NCI-H82 treated with DMSO at 0.1 percent for 48 hours (cell line): ENCODE data around the gene ZBTB5.
"Not testable (repeated sequence)": the region's sequence is repeated elsewhere in the genome, so short reads cannot be mapped to it uniquely, and the experiment has no call there.

Source experiments
- DNase-seq: peaks from one replicate; lab custom pipeline; 2025; ENCODE audit not compliant: unreplicated experiment; lab: John Stamatoyannopoulos, UW

ZBTB5 gene

GRCh38 chr9:37486616-37487548 is 21.6 kb upstream of the ZBTB5 start:
- no peak for DNase-seq

- no peak for DNase-seq
Observed at GRCh38 chr9:37486256-37486615, 21.0 kb upstream of the ZBTB5 start.

DNA sequence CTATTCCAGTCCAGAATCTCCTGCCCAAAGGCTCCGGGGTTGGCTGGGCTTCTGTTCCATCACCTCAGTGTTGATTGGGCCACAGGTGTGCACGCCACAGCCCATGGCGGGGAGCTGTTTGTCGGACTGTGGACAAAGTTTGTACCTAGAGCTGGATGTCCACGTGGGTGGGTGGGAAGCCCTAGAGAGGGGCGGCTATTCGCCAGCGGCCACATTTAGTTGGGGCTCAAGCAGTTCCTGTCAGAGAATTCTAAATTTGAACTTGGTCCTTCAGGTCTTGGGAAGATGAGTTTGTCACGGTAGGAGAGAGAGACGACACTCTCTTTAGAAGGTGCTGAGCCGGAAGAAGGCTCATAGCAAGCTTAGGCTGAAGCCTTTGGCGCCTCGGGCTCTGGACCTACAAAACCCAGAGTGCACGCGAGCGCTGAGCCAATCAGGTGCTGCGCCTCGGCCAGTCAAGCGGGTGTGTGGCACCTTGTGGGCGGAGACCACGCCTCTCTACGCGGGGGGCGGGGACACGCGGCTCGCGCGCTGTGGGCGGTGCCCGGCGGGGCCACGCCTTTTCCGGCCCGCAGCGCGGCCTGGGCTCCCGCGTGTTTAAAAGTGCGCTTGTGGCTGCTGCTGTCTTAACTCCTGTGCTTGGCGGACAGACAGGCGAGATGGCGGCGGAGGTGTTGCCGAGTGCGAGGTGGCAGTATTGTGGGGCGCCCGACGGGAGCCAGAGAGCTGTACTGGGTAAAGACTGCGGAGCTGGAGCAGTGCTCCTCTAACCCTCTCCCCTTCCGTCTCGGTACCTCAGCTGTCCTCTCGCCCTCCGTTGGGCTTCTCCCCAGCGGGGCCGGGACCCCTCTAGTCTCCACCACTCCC is 20.4 kb upstream of the ZBTB5 start, which contains the start of gene POLR1E:
TSS of gene POLR1E (plus strand) at position 560 of the 867 bp plus-strand sequence. CDS start at position 660, 100 bp downstream.
- peak; percentile 80 for DNase-seq

DNA sequence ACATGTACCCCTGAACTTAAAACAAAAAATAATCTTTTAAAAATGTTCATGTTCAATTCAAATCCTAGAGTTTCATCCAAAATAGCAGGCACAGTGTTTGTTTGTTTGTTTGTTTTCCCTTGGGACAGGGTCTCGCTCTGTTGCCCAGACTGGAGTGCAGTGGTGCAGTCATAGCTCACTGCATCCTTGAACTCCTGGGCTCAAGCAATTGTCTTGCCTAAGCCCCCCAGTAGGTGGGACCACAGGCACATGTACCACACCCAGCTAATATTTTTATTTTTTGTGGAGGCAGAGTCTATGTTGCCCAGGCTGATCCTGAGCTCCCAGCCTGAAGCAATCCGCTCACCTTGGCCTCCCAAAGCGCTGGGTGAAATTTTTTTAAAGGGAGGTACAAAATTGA is 15.5 kb upstream of the ZBTB5 start:
- no peak for DNase-seq

DNA sequence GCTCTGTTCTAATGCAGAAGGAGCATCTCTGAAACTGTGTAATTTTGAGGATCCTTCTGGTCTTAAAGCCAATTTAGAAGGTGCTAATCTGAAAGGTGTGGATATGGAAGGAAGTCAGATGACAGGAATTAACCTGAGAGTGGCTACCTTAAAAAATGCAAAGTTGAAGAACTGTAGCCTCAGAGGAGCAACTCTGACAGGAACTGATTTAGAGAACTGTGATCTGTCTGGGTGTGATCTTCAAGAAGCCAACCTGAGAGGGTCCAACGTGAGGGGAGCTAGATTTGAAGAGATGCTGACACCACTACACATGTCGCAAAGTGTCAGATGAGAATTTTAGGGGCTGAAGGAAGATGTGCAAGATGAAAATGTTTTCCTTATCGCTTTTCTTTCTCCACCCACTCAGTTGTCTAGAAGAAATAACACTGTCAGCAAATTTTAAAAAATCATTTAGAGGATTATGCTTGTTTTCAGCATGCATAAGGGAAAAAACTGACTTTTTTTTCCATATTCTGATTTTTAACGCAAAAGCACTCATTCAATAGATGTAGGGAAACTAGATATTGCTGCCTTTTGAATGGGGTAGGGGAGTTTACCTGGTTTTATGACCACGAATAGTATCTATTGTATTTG is 12.9 kb upstream of the ZBTB5 start:
- DNase-seq, result not testable (repeated sequence)

- not testable (repeated sequence) for DNase-seq
Observed at GRCh38 chr9:37477443-37477842, 12.2 kb upstream of the ZBTB5 start.

DNA sequence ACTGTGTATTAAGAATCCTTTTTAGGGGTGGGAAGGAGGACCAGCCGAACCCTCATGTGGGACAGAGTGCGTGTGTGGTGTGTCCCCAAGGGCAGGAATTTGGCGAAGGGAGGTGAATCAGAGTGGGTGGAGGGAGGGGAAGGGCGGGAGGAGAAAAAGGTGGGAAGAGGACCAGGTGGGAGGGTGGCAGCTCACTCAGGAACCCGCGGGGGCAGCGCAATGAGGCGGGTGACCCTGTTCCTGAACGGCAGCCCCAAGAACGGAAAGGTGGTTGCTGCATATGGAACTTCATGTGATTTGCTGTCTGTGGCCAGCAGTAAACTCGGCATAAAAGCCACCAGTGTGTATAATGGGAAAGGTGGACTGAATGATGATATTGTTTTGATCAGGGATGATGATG is 11.7 kb upstream of the ZBTB5 start:
- DNase-seq, result no peak

DNA sequence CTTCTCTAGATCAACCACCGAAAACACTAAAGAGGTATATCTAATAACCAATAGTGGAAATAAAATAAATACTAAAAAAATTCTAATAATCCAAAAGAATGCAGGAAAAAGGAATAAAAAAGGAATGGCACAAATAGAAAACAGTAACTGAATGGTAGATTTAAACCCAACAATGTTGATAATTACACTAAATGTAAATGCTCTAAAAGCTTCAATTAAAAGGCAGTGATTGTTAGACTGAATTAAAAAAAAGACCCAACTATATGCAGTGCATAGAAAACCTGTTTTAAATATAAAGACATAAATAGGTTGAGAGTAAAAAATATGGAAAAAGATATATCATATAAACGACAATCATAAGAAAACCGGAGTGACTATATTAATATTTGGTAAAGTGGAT is 9.2 kb upstream of the ZBTB5 start:
- DNase-seq, result no peak

GRCh38 chr9:37473982-37474381 is 8.7 kb upstream of the ZBTB5 start:
- DNase-seq, result not testable (repeated sequence)

DNA sequence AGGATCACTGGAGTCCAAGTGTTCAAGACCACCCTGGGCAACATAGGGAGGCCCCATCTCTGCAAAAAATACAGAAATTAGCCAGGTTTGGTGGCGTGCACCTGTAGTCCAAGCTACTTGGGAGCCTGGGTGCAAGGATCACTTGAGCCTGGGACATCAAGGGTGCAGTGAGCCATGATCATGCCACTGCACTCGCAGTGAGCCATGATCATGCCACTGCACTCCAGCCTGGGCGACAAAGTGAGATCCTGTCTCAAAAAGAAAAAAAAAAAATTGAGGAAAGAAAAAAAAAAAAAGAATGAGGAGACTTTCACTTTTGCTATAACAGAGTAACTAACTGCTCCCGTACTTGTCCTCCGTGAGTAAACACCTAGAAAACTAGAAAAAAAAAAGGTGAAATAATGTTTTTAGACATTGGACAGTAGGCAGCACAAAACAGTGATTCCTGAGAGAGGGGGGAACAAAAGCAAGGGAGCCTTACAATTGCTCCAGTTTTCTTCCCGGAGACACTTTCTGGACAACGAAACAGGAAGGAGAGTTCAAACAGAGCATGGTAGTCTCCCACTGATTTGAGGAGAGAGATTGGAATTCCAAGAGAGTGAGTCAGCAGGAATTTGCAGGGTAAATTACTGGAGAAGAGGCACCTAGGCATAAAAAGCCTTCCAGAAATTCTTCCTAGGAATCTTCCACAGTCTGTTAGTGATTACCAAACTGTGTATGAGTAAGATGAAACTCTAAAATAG is 6.9 kb upstream of the ZBTB5 start:
- no peak for DNase-seq

DNA sequence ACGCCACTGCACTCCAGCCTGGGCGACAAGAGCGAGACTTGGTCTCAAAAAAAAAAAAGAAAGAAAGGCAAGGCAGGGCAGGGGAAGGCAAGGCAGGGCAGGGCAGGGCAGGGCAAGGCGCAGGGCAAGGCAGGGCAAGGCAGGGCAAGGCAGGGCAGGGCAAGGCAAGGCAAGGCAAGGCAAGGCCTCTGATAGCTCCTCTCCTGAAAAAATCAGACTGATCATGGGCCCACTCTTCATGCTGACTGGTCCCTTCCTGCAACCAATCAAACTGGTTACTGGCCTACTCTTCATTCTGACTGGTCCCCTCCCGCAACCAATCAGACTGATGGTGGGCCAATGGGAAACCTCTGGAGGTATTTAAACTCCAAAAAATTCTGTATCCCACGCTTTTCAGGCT is 3.4 kb upstream of the ZBTB5 start:
- DNase-seq, result no peak

DNA sequence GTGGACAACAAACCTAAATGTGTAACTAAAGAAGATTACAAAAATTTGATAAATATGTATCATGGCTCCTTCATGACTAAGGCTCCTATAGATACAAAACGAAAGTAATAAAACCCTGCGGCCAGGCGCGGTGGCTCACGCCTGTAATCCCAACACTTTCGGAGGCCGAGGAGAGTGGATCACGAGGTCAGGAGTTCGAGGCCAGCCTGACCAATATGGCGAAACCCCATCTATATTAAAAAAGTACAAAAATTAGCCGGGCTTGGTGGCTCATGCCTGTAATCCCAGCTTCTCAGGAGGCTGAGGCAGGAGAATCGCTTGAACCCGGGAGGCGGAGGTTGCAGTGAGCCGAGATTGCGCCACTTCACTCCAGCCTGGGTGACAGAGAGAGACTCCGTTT is 2.3 kb upstream of the ZBTB5 start:
- DNase-seq, result not testable (repeated sequence)

DNA sequence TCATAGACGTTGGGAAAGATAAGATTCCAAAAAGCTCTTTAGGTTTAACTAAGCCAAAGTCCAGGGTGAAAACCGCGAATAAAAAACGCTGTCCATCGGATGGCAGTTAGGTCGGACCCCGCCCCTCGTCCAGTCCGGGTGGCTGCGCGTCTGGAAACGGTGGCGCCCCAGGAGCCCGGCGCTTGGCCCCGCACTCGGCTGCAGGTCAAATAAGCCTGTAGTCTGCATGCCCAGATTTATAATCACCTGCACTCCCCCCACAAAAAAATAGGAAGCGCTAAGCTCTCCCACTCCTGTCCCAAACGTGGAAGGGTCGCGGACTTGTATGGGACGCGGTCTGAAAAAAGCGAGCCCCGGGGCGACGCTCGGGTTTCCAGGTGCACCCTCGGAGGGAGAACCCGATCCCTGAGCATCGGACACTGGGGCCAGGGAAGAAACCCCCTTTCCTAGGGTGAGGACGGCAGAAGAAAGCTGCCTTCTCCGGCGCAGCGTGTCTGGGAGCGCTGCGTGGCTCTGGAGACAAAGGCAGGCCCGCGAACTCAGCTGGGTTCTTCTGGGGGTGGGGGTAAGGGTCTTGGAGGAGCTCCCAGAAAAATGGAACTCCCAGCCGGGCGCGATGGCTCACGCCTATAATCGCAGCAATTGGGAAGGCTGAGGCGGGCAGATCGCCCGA is 923 bp upstream of the ZBTB5 start:
- no peak for DNase-seq

DNA sequence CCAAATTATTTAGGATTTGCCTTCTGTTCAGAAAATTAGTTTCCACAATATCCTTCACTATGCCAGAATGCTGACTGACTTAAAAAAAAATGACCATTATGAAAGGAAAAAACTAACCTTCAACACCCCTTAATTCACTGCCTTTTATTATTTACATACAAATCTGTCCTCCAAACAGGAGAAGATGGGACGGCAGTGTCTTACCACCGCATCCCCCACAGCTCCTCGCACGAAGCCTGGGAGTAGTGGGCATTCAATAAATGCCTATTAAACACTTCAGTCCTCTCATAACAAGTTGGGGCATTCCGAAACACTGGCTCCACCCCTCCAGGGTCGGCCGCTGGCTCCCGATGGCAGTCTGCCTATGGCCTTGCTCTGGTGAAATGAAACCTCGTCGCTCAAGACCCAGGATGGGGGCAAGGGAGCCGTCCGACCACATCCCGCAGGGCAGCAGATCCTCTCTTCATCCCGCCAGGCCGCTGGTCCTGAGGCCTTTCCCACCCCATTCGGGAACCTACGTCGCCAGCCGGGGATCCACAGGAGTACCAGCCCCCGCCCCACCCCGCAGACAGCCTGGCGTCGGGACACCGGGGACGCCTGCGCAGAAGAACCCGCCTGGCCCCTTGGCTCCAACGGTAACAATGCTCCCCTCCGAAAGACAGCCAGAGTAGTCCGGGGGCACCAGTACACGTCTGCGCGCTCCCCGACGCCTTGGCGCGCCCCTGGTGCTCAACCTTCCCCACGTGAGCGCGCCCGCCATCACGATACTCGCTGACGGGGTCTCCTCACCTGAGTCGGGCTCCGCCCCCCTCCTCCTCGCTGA is 613 bp downstream of the ZBTB5 start:
- DNase-seq, result no peak

DNA sequence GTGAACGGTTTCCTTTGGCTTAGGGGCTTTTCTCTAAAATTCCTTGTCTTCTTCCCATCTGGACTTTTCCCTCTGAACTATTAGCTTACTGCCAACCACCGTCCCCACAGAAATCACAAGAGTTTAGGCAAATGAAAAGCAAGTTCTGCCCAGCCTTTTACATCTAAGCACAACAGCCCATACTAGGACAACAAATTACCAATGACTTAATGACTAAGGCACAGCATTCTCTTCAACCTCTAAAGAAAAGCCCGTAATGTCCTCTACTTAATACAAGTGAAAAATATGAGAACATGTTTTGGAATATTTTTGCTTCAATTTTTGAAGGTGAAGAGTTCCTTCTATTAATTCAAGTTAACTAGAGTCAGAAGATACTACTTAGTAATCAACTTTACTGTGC is 1.2 kb downstream of the ZBTB5 start:
- no peak for DNase-seq

GRCh38 chr9:37456817-37457216 is 8.4 kb downstream of the ZBTB5 start:
- no peak for DNase-seq

- no peak for DNase-seq
Observed at GRCh38 chr9:37455884-37456647, 9.2 kb downstream of the ZBTB5 start.

DNA sequence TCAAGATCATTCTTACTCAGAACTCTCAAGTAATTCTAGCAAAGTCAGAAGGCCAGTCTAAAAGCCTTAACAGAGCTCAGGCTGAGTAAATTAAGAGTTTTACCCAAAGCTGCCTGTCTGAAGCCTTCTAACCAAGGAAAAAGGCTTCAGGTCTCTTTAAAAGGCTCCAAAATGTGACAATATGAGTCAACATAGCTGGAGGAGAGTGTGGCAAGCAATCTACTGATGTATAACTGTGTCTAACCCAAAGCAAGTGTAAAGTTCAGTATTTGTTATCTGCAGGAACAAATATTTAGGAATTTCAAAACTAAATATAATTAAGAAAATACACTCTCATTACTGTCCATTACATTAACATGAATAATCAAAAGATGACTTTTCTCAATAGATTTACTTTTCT is 11.0 kb downstream of the ZBTB5 start:
- DNase-seq, result no peak

DNA sequence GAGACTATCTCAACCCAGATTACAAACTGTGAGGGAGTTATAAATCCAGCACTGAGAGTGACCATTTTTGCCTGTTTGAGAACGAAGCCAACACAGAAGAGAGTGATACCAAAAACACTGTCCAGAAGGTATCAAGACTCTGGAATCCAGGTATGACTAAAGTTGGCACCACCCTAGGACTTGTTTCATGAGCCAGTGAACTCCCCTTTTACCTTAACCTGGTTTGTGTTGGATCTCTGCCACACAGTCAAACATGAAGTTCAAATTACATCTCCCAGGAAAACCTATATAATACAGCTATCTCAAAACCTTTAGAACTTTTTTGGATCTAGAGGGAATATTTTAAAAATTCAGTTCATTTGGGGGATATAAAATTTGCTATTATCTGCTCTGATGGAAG is 11.4 kb downstream of the ZBTB5 start:
- no peak for DNase-seq
